Skeletal muscle cell (primary cell): ENCODE results near the gene SCN7A.
A peak's percentile ranks its signal among the peaks of the same experiment; 100 is the strongest.
"Not testable (repeated sequence)": the region's sequence is repeated elsewhere in the genome, so short reads cannot be mapped to it uniquely, and the experiment has no call there.

Experiments
- DNase-seq: peaks from one replicate; pipeline ENCODE4 v3.0.0-alpha.2; 2010; ENCODE audit warnings: low read depth
- H3K4me3 ChIP-seq: 2 replicates; pipeline ENCODE4 v1.5.1; 2011; ENCODE audit warnings: low read depth, mild to moderate bottlenecking, control low read depth, low read length, moderate library complexity

SCN7A gene

DNA sequence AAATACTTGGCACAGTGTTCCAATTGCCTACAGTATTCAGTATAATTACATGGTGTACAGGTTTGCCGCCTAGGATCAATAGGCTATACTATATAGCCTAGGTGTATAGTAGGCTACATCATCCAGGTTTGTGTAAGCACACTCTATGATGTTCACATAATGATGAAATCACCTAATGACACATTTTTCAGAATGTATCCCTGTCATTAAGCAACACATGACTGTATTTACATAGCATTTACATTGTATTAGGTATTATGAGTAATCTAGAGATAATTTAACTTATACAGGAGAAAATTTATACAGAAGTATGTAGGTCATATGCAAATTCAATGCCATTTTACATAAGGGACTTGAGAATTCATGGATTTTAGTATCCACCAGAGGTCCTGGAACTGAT, 35.4 kb downstream of the SCN7A start:
- DNase-seq, result no peak
- no peak overlapping the region for H3K4me3 ChIP-seq

- not testable (repeated sequence) for H3K4me3 ChIP-seq, DNase-seq
These were observed 38.2 kb downstream of the SCN7A start for GRCh38 chr2:166455823-166456222.

DNA sequence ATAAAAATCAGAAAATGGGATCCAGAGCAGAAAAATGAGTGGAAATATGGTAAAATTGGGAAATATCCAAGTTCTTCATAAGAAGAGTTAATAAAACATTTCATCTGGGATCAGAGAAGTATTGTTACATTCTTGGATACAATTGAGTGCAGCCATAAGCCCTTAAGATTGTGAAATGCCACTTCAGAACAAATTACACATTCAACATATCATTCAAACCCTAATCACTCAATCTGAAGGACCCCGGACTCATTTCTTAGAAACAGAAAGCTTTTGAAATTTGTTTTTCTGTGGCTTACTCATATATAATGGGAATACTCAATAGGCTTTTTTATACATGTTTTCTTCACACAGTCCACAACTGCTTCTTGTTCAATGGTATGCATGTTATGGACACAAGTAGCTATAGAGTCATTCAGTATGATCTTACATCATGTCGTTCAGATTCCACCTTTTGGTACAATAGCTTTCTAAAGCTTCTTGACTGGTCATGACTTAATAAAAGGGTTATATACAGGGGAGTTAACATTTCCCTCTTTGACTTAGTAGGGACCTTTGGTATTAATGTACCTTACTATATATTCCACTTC, 39.9 kb downstream of the SCN7A start:
- H3K4me3 ChIP-seq, result no peak overlapping the region
- DNase-seq, result no peak

DNA sequence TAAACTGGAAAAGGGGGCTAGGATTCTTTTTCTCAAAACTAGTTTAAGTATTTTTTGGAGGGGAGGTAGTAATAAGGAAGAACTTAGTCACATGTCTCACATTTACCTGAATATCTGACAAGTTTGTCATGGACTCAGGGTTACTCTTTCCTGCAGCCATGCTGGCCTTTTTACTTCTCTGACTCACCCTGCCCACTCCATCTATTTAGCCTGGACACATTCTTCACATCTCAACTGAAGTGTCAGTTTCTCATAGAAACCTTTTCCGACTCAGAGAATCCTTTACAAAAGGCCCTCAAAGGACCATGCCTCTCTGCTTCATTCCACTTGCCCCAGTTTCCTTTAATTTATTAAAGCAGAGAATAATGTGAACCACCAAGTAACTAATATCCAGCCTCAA, 42.6 kb downstream of the SCN7A start:
- H3K4me3 ChIP-seq, result no peak overlapping the region
- peak; percentile 18 for DNase-seq

GRCh38 chr2:166449439-166449838, 44.6 kb downstream of the SCN7A start:
- DNase-seq, result no peak
- H3K4me3 ChIP-seq, result no peak overlapping the region

DNA sequence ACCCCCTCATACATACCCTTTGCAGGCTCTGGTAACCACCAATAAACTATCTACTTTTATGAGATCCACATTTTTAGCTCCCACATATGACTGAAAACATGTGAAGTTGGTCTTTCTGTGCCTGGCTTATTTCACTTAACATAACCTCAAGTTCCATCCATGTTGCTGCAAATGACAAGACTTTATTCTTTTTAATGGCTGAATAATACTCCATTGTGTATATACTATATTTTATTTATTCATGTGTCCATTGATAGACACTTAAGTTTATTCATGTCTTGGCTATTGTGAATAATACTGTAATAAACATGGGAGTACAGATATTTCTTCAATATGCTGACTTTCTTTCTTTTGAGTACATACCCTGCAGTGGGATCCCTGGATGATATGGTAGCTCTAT, 45.9 kb downstream of the SCN7A start:
- no peak overlapping the region for H3K4me3 ChIP-seq
- no peak for DNase-seq

GRCh38 chr2:166444306-166444705, 49.7 kb downstream of the SCN7A start:
- no peak for DNase-seq
- no peak overlapping the region for H3K4me3 ChIP-seq

- no peak for DNase-seq
- no peak overlapping the region for H3K4me3 ChIP-seq
These were observed 53.7 kb downstream of the SCN7A start for GRCh38 chr2:166440313-166440712.

GRCh38 chr2:166439078-166439477, 55.0 kb downstream of the SCN7A start:
- H3K4me3 ChIP-seq, result no peak overlapping the region
- DNase-seq, result no peak

- no peak overlapping the region for H3K4me3 ChIP-seq
- no peak for DNase-seq
These were observed 57.1 kb downstream of the SCN7A start for GRCh38 chr2:166436976-166437375.

GRCh38 chr2:166436189-166436588, 57.9 kb downstream of the SCN7A start:
- no peak for DNase-seq
- no peak overlapping the region for H3K4me3 ChIP-seq

- DNase-seq, result no peak
- no peak overlapping the region for H3K4me3 ChIP-seq
These were observed 59.6 kb downstream of the SCN7A start for GRCh38 chr2:166434491-166434890.

DNA sequence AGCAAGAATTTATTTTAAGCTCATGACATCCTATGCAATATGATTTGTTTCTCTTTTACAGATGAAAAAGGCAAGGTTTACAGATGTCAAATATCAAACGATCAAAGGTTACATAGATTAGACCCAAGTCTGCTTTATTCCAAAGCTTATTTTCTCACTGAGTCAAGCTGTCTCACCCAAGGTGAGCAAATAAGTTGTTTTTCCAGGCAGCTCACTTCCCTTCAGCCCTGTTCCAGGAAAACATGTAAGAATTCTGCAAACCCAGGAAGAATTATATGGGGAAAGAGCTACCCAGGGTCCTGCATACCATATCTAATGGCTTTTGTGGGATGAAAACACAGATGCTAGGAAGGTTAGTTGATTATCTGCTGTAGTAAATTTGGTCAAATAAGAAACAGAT, 60.6 kb downstream of the SCN7A start:
- no peak overlapping the region for H3K4me3 ChIP-seq
- DNase-seq, result no peak

GRCh38 chr2:166432331-166432730, 61.7 kb downstream of the SCN7A start:
- H3K4me3 ChIP-seq, result no peak overlapping the region
- DNase-seq, result no peak

DNA sequence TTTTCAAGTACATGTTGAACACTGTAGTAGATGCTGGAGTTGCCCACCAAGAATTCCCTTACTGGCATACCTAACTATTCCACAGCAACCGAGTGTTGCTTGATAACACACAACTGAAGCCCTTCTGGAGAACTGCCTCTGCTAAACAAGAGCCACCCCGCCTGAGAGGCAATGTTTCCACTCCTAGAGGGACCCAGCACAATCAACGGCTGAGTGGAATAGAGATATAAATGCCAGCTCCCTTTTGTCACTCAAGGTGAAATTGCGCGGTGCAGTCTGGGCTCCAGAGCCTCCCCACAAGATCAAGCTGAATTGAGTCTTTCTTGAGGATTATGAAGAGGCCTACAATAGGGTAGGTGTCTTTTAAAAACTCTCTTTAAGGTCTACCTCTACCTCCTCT, 69.2 kb downstream of the SCN7A start:
- no peak overlapping the region for H3K4me3 ChIP-seq
- DNase-seq, result no peak

GRCh38 chr2:166419616-166419934, 74.5 kb downstream of the SCN7A start:
- DNase-seq, result peak; percentile 11
- H3K4me3 ChIP-seq, result no peak overlapping the region

GRCh38 chr2:166418853-166419615, 75.0 kb downstream of the SCN7A start:
- no peak for DNase-seq

DNA sequence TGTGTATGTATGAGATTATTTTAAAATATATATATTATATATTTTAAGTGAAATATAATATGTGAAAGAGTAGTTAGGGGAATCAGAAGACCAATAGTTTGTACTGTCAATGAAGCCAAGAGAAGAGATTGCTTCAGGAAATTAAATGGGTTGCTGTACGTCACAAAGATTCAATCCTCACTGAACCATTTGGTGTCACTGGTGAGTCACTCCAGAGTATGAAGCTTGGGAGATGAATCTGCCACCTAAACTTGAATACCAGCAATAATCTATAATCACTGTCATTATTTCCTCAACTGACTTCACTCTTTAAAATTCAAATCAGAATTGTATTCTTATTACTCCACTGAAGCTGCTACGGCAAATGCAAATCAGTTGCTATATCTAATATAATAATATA, 76.4 kb downstream of the SCN7A start:
- peak; percentile 39 for DNase-seq
- H3K4me3 ChIP-seq, result no peak overlapping the region

More at GRCh38 chr2:166418853-166419615, 75.0 kb downstream of the SCN7A start:
- no peak overlapping the region for H3K4me3 ChIP-seq

DNA sequence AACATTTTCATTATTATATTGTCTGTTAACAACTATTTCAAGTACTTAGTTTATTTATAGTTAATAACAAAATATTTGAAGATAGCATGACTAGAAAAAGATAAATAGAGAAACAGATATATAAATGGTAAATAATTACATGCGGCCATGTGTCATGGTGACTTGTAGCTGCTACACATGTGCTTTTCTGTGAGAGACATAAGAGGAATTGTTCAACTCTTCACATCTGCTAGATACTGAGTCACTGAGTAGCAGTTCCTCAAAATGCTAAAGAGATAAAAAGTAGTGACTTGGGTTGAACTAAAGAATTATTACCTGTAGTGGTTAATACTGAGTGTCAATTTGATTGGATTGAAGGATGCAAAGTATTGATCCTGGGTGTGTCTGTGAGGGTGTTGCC, 80.8 kb downstream of the SCN7A start:
- no peak for DNase-seq
- no peak overlapping the region for H3K4me3 ChIP-seq

GRCh38 chr2:166411473-166412230, 82.4 kb downstream of the SCN7A start:
- no peak overlapping the region for H3K4me3 ChIP-seq
- DNase-seq, result no peak
